Smooth muscle cell of the brain vasculature (primary cell): Measurements from ENCODE around the gene TNS4.

ENCODE experiments used
- DNase-seq: peaks from one replicate; pipeline ENCODE4 v3.0.0-alpha.2; 2012; ENCODE audit warnings: low read depth, low spot score

Gene TNS4

DNA sequence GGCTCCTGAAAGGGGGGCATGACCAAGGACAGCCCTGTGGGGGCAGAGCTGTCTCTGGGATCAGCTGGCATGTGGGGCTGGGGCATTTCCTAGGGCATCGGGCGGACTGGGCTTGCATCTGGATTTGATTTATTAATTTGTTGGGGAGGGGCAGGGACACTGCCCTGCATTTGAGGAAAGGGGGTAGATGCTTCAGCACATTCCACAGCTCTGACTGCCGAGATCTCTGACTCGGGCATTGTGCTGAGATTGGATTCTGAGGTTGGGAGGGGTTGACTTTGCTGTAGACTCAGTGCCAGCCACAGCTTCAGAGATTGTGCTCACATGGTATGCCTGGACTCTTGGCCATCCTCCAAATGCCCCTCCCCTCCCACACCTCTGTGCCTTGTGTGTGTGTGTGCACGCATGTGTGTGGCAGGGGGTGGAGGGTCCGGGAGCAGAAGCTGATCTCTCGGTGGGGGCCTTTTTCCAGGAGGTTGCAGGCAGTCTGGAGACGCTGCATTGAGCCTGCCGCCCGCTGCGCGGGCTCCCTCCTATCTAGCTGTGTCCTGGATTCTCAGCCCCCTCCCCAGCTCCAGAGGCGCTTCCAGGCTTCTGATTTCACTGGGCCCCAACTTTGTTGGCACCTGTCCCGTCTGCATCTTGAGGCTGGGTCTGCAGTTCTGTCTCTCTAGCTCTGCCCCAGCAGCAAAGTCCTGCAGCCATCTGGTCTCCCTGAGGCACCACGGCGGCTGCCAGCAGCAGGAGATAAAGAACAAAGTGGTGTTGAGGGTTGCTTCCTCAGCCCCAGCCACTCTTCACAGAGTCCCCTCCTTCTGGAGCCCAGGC lies 43.2 kb downstream of the TNS4 start:
- no peak for DNase-seq

DNA sequence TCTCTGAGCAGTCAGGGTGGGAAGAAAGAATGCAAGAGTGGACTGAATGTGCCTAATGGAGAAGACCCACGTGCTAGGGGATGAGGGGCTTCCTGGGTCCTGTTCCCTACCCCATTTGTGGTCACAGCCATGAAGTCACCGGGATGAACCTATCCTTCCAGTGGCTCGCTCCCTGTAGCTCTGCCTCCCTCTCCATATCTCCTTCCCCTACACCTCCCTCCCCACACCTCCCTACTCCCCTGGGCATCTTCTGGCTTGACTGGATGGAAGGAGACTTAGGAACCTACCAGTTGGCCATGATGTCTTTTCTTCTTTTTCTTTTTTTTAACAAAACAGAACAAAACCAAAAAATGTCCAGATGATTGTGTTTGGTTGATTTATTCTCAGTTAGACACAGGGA lies 44.1 kb downstream of the TNS4 start:
- DNase-seq = no peak

DNA sequence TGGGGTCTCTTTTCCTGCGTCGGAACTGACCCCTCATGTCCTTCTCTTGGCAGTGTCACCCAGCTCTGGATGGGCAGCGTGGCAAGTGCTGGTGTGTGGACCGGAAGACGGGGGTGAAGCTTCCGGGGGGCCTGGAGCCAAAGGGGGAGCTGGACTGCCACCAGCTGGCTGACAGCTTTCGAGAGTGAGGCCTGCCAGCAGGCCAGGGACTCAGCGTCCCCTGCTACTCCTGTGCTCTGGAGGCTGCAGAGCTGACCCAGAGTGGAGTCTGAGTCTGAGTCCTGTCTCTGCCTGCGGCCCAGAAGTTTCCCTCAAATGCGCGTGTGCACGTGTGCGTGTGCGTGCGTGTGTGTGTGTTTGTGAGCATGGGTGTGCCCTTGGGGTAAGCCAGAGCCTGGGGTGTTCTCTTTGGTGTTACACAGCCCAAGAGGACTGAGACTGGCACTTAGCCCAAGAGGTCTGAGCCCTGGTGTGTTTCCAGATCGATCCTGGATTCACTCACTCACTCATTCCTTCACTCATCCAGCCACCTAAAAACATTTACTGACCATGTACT lies 44.9 kb downstream of the TNS4 start:
- no peak for DNase-seq

DNA sequence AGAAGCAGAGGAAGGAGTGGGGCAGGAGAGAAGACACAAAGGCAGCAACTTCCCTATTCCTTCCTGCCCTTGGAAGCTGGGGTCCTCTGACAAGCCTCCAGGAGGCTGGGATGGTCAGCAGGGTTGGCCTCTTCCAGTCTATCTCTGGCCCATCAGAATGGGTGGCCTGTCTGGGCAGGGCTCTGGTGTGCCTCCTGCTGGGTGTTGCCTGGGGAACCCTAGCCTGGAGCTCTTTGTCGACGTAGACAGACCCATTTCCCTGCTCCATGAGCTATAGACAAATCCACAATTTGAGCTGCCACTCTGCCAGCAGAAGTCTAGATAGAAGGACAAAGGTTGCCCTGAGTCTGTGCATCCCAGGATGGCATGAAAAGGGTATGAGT lies 46.8 kb downstream of the TNS4 start:
- DNase-seq = no peak

DNA sequence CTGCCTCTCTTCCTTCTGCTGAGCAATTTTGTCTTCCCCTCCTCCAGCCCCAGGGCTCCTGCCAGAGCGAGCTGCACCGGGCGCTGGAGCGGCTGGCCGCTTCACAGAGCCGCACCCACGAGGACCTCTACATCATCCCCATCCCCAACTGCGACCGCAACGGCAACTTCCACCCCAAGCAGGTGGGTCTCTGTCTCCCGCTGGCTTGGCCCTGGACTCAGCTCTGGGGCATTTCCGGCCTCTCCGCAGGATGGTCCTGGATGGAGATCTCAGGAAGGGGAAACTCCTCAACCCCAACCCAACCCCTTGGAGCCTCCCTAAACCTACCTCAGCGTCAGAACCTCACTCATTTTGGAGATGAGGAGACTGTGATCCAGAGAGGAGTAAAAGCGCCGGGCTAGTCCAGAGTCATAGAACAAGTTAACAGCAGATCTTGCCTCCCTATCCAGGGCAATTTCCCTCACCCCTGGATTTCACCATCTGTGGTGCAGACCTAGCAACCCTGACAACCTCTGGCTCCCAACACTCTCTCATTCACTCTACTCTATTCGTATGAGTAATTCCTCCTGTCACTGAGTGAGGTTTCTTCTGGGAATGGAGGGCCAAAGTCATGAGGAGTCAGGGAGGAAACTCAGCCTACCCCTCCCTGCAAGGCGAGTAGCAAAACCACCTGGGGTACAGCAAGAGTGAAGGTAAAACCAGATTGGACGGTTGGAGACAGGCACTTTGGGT lies 47.4 kb downstream of the TNS4 start:
- DNase-seq = no peak

DNA sequence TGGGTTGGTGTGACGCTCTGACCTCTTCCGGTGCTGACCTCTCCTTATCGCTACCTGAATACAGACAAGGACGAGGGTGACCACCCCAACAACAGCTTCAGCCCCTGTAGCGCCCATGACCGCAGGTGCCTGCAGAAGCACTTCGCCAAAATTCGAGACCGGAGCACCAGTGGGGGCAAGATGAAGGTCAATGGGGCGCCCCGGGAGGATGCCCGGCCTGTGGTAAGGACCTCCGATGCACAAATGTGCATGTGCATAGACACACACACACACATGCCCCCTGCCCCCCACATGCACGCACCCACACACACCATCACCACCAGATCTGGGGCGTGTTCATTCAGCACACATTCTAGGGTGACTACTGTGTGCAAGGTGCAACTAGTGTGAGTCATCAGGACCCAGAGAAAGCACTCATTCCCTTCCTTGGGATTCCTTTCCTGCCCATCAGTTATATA lies 48.5 kb downstream of the TNS4 start:
- no peak for DNase-seq

DNA sequence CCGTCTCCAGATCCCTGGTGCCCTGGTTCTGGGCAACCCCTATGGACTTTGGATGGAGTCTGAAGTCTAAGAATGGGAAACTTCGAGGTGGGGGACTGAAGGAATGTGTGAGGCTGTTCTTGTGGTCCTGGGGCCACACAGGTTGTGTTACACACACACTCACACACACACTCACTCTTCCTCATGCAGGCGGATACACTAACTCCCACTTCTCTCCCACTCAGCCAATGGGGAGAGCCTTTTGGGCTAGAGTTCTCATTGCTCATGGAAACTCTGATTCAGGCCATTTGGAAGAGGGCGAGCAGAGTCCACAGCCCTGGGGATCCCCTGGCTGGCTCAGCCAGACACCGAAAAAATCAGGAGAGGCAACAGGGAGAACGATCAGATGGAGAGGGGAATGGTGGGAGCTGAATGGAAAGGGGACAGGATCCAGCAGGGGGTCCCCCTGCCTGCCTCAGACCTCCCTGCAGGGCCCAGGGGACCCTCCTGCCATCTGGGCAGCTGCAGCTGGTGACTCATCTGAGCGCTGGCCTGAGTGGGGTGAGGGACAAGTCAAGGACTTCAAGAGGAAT lies 49.1 kb downstream of the TNS4 start:
- DNase-seq = no peak

DNA sequence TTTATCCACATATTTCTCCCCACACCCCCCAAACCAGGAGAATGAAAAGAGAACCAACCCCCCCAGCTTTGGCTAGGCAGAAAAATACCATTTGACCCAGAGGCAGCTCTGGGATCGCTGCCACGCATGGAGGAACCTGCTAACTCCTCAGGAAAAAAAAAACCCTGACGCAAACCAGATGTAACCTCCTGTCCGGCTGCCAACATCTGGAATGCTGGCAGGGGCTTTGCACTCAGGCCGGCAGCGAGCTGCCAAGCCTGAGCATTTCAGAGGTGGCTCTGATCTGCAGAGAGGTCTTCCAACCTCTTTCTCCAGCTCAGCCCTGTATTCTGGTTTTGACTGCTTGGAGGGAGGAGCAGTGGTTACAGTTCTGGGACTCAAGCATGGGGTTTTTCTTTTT lies 50.0 kb downstream of the TNS4 start:
- DNase-seq = no peak

DNA sequence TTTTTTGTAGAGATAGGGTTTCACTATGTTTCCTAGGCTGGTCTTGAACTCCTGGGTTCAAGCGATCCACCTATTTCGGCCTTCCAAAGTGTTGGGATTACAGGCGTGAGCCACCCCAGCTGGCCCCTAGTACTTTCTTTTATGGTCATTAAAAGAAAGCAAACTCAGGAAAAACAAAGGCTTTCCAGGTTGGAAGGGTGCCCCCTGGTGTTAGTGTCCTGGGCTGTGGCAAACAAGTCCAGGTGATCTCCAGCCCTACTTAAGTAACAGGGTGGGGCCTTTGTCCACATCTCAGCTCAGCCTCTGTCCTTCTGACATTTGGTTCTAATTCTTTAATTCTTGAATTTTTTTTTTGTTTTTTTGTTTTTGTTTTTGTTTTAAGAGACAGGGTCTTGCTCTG lies 51.2 kb downstream of the TNS4 start:
- DNase-seq = no peak

DNA sequence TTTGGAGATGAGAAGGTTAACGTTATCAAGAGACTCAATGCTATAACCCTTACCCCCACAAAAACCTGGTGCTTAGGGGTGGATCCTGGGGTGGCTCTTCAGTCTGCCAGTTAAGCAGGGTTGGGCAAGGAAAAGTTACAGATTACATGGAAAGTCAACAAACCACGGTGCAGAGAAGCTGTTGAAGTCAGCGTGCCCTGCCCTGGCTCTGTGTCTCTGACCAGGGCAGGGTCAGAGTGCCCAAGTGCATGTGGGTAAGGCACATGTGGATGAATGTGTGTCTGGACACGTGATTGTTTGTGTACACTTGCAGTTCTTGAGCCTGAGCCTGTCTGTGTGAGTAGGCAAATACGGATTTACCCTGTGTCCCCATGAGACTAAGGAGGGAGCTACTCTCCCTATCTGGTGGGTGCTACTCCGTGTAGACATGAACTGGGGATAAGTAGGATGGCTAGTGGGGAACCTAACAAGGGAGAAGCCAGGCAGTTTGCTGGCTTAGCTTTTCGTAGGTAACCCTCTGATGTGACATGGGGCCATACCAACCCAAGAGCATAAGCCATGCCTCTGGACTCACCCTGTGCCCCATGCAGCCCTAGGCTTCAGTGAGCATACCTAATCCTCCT lies 52.7 kb downstream of the TNS4 start:
- DNase-seq = no peak

DNA sequence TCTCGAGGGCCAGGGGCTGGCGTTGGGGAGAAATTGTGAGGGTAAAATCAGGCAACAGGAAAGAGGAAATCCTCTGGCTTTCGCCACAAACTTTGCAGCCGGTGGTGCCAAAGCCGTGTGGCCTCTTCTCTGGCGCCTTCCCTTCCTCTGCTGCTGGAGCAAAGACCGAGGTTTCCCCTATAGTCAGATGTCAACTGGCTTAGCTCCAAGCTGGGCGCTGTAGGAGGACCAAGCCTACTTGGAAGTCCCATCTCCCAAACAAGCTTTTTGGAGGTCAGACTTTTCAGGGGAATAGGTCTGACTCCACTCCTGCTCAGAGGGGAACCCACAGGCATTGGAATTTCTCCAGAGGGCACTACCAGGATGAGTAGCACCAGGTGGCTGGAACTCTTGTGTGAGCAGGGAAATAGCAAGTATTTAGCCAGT lies 53.2 kb downstream of the TNS4 start:
- DNase-seq = no peak

DNA sequence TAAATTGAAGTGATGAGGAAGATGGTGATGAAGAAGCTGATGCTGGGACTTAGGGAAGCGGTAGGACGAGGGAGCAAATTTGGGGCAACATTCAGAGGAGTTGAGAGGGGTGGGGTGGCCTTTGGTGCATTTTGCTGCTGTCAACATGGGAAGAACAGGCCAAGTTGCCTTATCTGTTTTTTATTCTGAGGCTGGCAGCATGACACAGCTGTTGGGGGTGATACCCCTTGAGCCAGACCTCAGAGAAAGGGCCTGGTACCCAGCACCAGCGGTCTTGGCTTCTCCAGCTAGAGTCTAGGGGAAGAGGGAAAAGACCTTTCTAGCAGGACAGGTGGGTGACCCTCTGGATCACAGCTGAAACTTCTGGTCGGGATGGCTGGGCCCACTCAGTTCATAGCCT lies 53.6 kb downstream of the TNS4 start:
- no peak for DNase-seq

DNA sequence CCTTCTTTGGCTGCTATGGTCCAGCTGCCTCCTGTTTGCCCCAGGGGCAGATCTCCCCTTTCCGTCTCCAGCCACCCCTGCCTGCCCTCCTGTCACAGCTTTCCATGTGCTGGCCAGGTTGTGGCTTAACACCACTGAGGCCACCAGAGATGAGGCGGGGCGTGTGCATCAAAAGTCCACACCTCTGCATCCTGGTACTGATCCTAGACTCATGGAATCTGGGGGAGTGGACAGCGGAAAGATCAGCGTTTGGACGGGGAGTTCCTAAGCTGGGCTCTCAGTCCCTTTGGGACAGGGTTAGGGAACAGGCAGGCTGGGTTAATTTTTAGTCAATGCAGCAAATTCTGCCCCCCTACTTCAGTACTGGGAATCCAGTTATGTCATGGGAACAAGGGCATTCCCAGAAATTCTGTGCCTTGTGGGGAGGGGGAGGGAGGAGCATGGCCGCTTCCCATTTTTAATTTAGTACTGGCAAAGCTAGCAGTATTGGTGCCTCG lies 54.2 kb downstream of the TNS4 start:
- DNase-seq = no peak

DNA sequence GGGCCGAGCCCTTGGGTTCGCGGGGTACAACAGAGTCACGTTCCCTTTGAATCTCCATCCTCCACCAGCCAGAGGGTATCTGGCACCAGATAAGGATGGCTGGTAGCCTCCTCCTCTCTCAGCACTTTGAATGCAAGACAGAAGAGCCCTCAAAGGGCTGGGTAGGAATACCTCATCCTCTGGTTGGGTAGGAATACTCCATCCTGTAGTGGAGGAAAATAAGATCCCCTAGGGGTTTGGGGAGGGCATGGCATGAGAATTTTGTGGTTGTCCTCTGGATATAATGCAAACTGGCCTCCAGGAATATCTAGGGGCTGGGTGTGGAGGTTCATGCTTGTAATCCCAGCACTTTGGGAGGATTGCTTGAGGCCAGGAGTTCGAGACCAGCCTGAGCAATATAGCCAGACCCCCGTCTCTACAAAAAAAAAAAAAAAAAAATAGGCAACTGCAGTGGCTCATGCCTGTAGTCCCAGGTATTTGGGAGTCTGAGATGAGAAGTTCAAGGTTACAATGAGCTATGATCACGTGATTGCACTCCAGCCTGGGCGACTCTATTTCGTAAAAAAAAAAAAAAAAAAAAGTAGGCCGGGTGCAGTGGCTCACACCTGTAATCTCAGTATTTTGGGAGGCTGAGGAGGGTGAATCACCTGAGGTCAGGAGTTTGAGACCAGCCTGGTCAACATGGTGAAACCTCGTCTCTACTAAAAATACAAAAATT lies 55.5 kb downstream of the TNS4 start:
- DNase-seq = no peak

DNA sequence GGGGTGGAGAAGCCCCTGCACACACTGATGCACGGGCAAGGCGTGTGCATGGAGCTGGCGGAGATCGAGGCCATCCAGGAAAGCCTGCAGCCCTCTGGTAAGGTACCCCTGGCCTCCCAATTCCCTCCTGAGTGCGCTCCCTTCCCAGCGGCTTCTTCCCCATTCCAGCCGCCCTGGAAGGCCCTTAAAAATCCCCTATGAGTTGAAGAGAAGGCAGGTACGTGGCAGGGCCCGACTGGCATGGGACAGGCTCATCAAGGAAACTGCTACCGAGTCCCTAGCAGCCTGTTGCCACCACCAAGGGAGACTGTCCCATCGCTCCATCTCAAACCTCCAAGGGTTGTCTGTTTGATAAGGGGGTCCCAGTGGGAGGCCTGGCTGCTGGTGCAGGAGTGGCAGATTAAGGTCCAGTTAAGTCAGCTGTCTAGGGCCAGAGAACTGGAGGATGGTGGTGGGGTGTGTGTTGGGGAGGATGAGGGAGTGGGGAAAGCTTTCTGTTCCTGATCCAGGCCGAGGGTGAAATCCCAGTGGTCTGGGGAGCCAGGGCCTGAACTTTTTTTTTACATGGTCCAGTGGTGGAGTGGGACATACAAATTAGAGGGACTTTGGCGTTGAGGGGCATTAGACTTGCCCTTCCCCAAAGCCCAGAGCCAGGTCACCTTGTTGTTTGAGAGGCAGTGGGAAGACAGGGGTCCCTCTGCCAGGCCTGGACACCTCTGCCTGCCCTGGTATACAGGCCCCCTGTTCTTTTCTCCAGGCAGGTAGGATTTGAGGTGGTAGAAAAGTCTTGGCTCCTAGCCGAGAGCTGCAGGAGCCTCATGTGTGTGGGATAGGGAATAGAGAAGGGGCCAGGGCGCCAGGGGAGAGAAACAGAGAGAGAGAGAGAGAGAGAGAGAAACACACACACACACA lies 57.2 kb downstream of the TNS4 start:
- DNase-seq = no peak

DNA sequence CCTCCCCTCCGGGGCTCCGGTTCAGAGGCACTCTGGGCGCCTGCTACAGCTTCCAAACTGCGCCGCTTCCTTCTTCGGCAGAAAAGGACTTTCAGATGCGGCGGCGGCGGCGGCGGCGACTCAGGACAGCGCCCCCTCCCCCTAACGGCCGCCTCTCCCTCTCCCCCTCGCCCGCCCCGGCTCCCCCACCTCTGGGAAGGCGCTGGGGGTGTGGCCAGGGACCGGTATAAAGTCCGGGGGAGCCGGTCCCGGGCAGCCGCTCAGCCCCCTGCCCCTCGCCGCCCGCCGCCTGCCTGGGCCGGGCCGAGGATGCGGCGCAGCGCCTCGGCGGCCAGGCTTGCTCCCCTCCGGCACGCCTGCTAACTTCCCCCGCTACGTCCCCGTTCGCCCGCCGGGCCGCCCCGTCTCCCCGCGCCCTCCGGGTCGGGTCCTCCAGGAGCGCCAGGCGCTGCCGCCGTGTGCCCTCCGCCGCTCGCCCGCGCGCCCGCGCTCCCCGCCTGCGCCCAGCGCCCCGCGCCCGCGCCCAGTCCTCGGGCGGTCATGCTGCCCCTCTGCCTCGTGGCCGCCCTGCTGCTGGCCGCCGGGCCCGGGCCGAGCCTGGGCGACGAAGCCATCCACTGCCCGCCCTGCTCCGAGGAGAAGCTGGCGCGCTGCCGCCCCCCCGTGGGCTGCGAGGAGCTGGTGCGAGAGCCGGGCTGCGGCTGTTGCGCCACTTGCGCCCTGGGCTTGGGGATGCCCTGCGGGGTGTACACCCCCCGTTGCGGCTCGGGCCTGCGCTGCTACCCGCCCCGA lies 58.0 kb downstream of the TNS4 start, which contains the start of gene IGFBP4:
Gene IGFBP4, plus strand, starts transcription at position 255 of the 792 bp plus-strand sequence. Its CDS starts 286 bp downstream, at position 541.
- DNase-seq = no peak

DNA sequence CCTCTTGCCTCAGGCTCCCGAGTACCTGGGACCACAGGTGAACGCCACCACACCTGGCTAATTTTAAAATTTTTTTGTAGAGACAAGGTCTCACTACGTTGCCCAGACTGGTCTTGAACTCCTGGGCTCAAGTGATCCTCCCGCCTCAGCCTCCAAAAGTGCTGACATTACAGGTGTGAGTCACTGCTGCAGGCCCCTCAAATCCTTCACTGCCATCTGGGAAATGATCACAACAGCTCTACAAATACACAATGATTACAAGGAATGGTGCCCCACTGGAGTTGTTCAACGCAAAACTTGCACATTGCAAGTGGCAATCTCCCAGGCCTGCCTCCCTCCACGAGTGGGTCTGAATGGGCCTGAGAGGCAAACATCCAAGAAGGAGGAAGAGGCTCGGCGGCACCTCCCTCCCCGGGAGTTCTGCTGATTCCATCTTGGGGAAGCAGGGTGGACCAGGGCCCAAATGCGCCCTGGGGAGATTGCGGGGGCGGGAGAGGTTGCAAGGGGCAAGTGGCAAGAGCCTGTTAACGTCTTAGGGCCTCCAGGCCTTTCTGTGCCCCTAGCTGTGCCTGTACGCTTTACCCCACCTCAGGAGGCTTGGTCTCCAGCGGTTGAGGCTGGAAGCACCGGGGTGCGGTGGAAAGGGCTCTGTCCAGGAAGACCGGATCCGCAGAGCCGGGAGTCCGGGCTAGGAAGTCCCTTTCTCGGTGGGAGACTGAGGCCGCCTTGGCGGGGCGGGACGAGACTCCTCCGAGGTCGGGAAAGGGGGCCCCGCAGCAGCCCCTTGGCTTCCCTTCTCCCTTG lies 58.8 kb downstream of the TNS4 start:
- DNase-seq = no peak

DNA sequence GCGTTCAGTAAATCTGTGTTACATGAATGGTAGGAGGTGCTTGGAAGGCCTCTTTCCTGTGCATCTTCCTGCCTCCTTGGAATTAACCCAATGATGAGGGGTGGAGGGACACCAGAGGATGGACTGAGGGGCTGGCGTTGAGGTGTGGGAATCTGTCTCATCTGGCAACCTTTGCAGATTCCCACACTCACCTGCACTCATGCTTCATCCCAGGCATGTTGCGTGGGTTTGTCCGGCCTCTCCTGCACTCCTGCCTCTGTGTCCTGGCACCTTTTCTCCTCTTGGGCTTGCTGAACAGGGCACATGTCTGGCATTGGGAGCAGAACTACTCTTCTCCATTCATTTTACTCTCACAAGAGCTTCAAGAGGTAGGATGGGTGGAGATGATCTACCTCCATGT lies 61.3 kb downstream of the TNS4 start:
- DNase-seq = no peak
